ENCODE data around the gene NRCAM. TPM values are rescaled to one million over a fixed set of nuclear protein-coding genes. Genes with fewer than 3 reads are reported as not detected.

The NRCAM gene
- total RNA-seq, 1 experiment from 2014 or later, result 1.1 TPM

DNA sequence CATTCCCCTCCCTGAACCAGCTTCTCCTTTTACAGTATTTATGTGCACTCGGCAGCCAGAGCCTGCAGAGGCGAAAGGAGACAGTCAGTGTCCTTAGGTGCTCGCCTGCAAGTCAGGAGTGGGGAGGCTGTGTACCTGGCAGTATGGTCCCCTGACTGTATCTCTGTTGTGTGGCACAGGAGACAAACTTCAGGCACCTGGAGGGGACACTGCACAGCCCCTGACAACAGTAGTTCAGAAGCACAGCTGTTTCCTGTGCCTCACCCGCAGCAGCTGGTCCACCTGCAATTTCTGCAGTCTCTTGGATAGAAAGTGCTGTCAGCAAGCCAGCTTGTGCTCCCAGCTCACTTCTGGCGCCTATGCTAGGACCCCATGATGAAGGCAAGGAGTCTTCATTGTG lies 252.7 kb downstream of the NRCAM start:
- BruUV-seq (replicated peaks), result no TSS peak
- intact Hi-C loops (cut with micrococcal nuclease), result no loop called here
- Mint-ChIP-seq H3K4me3 (ENCODE audit: unreplicated experiment) (no peak overlapping the region), H3K36me3 (ENCODE audit: insufficient read depth, unreplicated experiment) (no peaks in the 10 kb centered on the region), H3K9me3 (ENCODE audit: unreplicated experiment) (no peaks in the 10 kb centered on the region), H3K27ac (ENCODE audit: low read depth, unreplicated experiment) (no peak overlapping the region), H3K4me1 (ENCODE audit: insufficient read depth, unreplicated experiment) (no peaks in the 10 kb centered on the region), H3K27me3 (ENCODE audit: insufficient read depth, unreplicated experiment) (no peaks in the 10 kb centered on the region)
- ChIA-PET CTCF (interaction anchor here (0.6 to 1.1 kb wide), 2 partner anchors 10 to 1314 kb away, joined by 3 to 4 read pairs; no protein-coding TSS in a partner anchor), POLR2A (no interaction called here)
- DNase-seq (ENCODE audit: unreplicated experiment), result no peak
- TF ChIP-seq, protein P1, sequence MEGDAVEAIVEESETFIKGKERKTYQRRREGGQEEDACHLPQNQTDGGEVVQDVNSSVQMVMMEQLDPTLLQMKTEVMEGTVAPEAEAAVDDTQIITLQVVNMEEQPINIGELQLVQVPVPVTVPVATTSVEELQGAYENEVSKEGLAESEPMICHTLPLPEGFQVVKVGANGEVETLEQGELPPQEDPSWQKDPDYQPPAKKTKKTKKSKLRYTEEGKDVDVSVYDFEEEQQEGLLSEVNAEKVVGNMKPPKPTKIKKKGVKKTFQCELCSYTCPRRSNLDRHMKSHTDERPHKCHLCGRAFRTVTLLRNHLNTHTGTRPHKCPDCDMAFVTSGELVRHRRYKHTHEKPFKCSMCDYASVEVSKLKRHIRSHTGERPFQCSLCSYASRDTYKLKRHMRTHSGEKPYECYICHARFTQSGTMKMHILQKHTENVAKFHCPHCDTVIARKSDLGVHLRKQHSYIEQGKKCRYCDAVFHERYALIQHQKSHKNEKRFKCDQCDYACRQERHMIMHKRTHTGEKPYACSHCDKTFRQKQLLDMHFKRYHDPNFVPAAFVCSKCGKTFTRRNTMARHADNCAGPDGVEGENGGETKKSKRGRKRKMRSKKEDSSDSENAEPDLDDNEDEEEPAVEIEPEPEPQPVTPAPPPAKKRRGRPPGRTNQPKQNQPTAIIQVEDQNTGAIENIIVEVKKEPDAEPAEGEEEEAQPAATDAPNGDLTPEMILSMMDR (IDR thresholded peaks at IDR 0.05; ENCODE audit: unreplicated experiment), result no peak

DNA sequence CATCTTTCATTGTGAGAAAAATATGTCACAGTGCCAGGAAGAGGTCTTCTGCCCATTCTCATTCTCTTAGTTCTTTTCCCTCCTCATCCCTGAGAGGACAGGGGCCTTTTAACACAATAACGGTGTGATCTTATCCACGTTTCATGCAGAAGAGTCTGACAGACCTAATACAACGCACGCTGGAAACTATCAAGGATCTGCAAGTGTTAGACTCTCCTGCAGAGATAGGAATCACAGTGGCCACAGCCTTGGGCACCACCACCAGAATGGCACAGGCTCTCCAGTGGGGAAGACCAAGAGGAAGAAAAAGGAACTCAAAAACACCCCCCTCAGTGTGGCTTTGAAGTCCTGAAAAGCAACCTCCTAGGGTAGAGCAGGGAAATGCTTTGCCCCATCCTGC lies 253.5 kb downstream of the NRCAM start:
- CTCF ChIA-PET, result interaction anchor here (0.6 kb wide), 1 partner anchor 1313 kb away, joined by 3 read pairs; no protein-coding TSS in a partner anchor
- no peak for DNase-seq (ENCODE audit: unreplicated experiment)
- intact Hi-C loops (cut with micrococcal nuclease), result no loop called here
- Mint-ChIP-seq H3K27me3 (ENCODE audit: insufficient read depth, unreplicated experiment) (no peaks in the 10 kb centered on the region), H3K27ac (ENCODE audit: low read depth, unreplicated experiment) (no peak overlapping the region), H3K36me3 (ENCODE audit: insufficient read depth, unreplicated experiment) (no peaks in the 10 kb centered on the region), H3K4me1 (ENCODE audit: insufficient read depth, unreplicated experiment) (no peaks in the 10 kb centered on the region), H3K4me3 (ENCODE audit: unreplicated experiment) (no peak overlapping the region), H3K9me3 (ENCODE audit: unreplicated experiment) (no peaks in the 10 kb centered on the region)
- POLR2A ChIA-PET, result no interaction called here
- TF ChIP-seq, protein P1 (IDR thresholded peaks at IDR 0.05; ENCODE audit: unreplicated experiment), result no peak
- no TSS peak for BruUV-seq (replicated peaks)

DNA sequence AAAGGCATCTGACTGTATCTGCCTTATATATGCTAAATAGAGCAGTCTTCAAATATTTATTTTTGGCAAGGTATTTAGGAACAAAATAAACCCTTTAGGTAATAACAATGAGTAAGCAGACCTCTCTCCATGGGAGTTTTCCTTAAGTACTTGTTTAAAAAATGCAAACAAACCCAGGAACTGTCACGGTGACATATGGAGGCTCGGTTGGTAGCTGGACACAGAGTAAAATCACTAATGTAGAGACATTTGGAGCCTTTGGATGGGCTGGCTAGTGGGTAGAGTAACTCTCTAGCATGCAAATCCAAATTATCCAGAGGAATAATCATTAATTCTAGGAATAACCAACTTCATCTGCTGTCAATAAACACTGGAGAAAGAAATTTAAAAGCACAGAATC lies 254.5 kb downstream of the NRCAM start:
- ChIA-PET CTCF (no interaction called here), POLR2A (no interaction called here)
- no peaks in the 10 kb centered on the region for H3K36me3 Mint-ChIP-seq (ENCODE audit: insufficient read depth, unreplicated experiment)
- TF ChIP-seq, protein P1 (IDR thresholded peaks at IDR 0.05; ENCODE audit: unreplicated experiment), result no peak
- H3K4me1 Mint-ChIP-seq (ENCODE audit: insufficient read depth, unreplicated experiment), result no peaks in the 10 kb centered on the region
- no peak for DNase-seq (ENCODE audit: unreplicated experiment)
- no peak overlapping the region for H3K27ac Mint-ChIP-seq (ENCODE audit: low read depth, unreplicated experiment)
- no peaks in the 10 kb centered on the region for H3K27me3 Mint-ChIP-seq (ENCODE audit: insufficient read depth, unreplicated experiment)
- BruUV-seq (replicated peaks), result no TSS peak
- no peaks in the 10 kb centered on the region for H3K9me3 Mint-ChIP-seq (ENCODE audit: unreplicated experiment)
- H3K4me3 Mint-ChIP-seq (ENCODE audit: unreplicated experiment), result no peak overlapping the region
- intact Hi-C loops (cut with micrococcal nuclease), result no loop called here

DNA sequence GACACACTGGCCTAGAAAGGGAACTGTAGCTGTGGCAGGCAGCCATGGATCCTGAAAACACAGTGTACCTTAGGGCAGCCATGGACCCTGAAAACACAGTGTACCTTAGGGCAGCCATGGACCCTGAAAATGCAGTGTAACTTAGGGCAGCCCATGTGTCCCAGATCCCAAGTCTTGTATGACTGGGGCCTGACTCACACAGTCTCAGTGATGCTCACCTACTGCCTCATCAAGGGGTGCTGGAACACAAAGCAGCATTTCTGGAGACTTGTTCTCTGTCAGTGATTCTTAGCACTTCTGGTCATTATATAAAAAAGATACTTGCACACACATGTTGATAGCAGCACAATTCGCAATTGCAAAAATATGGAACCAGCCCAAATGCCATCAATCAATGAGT lies 255.9 kb downstream of the NRCAM start:
- peaks cover 9% of the 10 kb centered on the region for H3K4me1 Mint-ChIP-seq (ENCODE audit: insufficient read depth, unreplicated experiment)
- intact Hi-C loops (cut with micrococcal nuclease), result no loop called here
- no peak overlapping the region for H3K4me3 Mint-ChIP-seq (ENCODE audit: unreplicated experiment)
- DNase-seq (ENCODE audit: unreplicated experiment), result no peak
- no peaks in the 10 kb centered on the region for H3K9me3 Mint-ChIP-seq (ENCODE audit: unreplicated experiment)
- H3K27me3 Mint-ChIP-seq (ENCODE audit: insufficient read depth, unreplicated experiment), result no peaks in the 10 kb centered on the region
- no peak overlapping the region for H3K27ac Mint-ChIP-seq (ENCODE audit: low read depth, unreplicated experiment)
- TF ChIP-seq, protein P1 (IDR thresholded peaks at IDR 0.05; ENCODE audit: unreplicated experiment), result no peak
- POLR2A ChIA-PET, result interaction anchor here (1.0 kb wide), 1 partner anchor 10 kb away, joined by 3 read pairs; no protein-coding TSS in a partner anchor
- no TSS peak for BruUV-seq (replicated peaks)
- CTCF ChIA-PET, result no interaction called here
- H3K36me3 Mint-ChIP-seq (ENCODE audit: insufficient read depth, unreplicated experiment), result no peaks in the 10 kb centered on the region

Data from MCF 10A (cell line).